NCI-H345 treated with DMSO at 0.1 percent for 48 hours (cell line): ENCODE data around the gene C22orf42.
"Not testable (repeated sequence)": the region's sequence is repeated elsewhere in the genome, so short reads cannot be mapped to it uniquely, and the experiment has no call there.

Experiments used
- DNase-seq: peaks from one replicate; lab custom pipeline; 2025; ENCODE audit not compliant: unreplicated experiment; lab: John Stamatoyannopoulos, UW

The C22orf42 gene

DNA sequence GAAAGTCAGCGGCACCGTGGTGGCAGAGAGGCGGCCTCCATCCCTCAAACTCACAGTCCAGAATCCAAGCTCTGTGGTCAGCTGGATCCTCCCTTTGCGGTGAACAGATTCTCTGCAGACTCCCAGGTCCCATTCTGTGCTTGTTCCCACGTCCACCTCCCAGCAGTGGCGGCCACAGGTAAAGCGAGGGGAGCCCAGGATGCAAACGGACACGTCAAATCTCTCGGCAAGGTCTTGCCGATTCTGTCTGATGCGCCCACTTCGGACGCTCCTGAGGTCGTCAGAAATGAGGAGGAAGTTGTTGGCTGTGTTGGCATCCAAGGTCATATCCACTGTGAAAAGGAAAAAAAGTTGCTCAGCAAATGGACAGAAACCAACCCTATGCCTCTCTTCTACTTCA is 31.9 kb upstream of the C22orf42 start:
- not testable (repeated sequence) for DNase-seq

DNA sequence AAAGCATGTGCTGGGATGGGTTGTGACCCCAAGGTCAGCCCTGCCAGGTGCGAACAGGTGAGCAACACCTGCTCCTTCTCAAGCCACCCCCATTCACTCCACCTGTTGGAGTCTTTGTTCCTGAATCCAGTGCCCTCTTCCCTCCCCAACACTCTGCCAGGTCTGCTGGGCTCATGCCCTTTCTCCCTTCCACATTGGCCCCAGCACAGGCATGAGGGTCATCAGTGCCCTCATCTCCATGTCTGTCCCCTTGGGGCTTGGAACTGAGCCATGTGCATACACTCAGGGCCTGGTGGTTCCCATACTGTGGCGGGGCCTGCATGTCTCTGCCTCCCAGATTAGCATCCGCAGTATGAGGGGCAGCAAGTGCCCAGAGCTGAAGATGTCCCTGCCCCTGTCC is 26.7 kb upstream of the C22orf42 start:
- DNase-seq, result no peak

DNA sequence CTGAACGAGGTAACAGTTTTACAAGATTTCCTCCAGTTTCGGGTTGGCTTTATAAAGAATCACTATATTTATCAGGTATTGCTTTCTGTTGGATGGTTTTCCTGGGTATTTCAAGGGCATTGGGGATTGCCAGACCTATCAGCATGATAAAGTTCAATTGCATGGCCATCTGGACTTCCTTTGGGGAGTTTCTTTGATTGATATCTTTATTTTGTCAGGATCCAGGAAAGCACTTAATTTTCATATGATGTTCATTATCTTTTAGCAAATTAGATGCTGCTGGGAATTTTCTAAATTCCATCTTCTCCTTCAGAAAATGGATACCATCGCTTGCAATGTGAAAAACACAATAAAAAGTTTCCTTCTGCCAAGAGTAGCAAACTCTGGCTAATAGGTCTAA is 24.5 kb upstream of the C22orf42 start:
- DNase-seq, result no peak

DNA sequence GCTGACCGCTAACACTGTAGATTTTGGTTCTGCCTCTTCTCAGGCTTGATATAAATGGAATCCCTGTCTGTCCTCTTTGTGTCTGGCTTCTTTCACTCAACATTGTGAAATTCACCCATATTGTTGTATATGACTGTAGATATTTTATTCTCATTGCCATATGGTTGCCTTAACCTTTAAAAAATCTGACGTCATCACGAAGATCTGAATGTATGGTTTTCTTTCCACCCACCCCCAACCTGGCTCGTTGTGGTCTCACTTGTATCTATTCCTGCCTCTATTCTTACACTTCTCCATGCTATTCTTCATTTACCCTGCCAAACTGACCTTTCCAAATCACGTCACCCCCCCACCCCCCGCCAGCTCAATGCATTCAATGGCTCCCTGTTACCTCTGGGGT is 21.9 kb upstream of the C22orf42 start:
- no peak for DNase-seq

DNA sequence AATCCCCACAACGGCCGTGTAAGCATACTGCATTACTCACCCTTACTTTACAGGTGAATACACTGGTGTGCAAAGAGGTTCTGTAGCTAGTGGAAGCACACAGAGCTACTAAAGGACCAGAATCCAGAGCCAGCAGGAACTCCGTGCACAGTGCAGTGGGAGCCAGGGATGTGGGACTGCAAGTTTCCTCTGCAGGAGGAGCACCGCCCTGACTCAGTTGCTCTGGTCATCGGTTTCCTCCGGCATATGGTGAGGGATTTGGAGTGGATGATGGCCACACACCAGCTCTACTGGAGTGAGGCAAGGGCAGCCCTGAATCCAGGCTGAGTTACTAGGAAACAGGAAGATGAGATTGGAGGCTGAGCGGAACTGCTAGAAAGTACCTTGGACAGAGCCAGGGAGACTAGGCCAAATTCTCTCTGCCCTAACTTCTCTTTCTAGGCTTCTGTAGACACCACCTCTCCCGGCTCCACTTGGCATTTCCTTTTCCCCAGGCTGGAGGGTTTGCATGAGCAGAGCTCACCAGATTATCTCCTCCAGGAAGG is 18.2 kb upstream of the C22orf42 start:
- no peak for DNase-seq

DNA sequence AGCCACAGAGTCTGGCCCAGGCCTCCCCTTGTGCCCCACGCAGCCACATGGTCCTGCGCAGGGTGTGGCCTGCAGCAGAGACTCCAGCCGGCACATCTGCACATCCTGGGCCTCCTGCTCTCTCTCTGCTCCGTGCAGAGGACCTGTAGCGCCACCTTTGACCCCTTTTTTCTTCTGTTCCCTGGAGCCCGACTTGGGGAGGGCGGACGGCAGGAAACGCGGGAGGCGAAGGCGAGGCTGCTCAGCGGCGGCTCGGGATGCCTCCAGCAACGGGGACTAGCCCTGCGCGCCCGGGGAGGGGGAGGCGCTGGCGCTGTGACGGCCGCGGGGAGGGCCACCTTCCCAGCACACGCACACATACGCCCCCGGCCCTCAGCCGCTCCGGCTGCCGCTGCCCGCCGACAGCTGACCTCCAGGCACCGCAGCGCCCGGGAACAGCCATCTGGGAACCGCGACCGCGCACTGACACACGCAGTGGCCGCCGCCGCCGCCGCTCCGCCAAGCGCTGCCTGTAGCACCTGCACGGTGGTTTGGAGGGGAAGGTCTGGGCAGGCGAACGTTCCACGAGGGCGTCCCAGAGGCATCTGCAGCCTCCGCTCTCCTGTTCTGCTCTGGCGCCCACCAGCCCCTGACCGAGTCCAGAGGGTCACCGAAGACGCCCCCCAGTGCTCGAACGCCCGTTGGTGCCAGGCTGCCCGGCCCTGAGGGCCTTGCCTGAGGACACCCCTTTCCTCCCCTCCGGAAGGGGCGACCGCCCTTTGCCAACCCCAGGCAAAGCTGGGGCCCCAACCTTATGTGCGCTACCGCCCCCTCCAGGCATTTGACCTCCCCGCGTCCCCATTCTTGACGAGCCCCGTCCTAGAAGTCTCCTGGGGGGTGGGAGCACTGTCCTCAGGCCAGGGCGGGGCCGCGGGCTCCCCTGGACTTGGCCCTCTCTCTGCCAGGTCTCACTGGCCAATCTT is 16.9 kb upstream of the C22orf42 start:
- no peak for DNase-seq

- DNase-seq, result no peak
Observed at GRCh38 chr22:32175115-32175514, 16.0 kb upstream of the C22orf42 start.

DNA sequence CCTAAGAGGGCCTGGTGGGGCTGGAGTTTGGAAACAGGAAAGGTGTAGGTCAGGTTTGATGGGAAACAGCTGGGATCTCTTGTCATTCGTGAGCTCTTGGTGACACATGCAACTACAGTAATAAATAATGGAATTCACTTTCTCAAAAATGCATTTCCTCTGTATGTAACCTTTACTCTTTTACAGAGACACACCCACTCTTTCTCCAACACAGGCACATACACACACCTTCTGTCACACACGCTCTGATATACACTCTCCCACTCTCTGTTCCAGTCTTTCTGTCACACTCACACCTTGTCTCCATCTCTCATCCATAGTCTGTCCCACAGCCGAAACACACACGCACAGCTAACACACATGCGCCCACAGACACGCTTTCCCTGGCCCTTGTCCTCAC is 6.6 kb upstream of the C22orf42 start:
- DNase-seq, result no peak

DNA sequence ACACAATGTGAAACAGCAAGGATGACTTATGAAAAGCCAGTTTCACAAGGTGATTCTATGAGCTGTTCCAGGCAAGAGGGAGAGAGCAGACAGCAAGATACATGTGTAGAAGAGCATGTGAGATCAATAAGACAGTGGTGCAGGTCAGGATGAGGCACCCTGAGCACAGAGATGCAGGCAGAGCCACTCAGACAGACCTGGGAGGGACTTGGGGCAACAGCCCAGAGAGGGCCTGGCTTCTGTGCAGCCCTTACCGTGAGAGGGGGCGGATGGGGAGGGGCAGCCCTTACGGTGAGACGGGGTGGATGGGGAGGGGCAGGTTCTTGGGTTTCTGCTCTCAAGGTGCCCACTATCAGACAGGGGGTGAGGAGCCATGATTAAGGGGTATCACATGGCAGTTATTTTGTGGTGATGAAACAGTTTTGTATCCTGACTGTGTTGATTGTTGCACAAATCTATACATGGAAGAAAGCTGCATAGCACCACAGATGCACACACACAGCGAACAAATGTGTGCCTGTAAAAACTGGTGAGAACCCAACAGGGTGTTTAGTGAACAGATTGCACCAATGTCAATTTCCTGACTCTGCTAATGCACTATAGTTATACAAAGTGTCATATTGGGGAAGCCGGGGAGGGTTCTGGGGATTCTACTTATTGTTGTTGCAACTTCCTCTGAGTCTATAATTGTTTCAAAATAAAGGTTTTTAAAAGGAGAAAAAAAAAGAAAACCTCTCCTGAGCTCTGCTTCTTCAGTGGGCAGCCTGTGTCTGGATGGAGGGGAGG is 5.2 kb upstream of the C22orf42 start:
- DNase-seq, result no peak

GRCh38 chr22:32160411-32160810 is 1.3 kb upstream of the C22orf42 start:
- not testable (repeated sequence) for DNase-seq

DNA sequence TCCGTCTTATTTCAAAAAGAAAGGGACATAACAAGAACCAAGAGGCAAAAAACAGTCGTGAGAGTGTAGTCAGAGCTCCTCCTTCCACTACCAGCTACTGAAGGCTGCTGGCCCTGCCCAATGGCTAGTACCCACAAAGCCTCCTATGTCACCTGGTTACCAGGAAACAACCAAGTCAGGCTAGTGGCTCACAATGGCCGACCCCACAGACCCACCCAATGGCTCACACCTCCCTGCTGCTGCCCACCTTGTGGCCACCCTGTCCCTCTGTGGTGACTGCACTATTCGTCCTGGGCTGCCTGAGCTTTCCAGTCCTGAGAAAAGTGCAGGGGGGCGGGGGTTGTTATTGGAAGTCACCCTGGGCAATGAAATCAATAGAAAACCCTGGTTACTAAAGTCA is 1.5 kb downstream of the C22orf42 start:
- not testable (repeated sequence) for DNase-seq

DNA sequence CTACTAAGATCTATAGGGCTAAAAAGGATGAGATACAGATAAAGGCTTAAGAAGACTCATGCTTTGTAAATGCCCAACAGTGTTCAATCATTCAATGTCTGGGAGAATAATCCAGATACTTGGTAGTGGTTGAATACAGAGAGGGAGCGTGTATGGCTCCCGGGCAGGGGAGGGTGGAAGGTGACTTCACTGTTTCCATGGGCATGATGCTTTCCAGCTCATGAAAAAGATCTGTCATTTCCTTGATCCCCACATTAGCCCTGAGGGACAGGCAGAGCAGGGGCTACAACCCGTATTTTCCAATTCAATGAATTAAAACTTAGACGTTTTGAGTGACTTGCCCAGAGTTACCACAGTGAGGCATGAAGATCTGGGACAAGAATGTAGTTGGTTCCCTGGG is 4.4 kb downstream of the C22orf42 start:
- DNase-seq, result not testable (repeated sequence)

DNA sequence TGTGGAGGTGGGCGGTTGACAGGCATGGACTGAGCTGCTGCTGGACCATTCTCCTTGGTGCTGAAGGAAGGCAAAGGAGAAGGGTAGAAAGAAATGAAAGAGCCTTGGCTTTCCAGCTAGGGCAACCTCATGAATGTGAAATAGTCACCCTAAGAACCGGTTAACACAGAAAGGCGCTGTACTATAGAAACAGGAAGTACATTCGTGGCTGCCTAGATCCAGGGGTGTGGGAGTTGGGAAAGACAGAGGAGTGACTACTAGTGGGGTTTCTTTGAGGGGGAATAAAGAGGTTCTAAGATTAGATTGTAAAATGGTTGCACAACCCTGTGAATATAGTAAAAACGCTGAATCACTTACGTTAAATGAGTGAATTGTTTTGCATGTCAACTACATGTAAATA is 7.5 kb downstream of the C22orf42 start:
- not testable (repeated sequence) for DNase-seq

DNA sequence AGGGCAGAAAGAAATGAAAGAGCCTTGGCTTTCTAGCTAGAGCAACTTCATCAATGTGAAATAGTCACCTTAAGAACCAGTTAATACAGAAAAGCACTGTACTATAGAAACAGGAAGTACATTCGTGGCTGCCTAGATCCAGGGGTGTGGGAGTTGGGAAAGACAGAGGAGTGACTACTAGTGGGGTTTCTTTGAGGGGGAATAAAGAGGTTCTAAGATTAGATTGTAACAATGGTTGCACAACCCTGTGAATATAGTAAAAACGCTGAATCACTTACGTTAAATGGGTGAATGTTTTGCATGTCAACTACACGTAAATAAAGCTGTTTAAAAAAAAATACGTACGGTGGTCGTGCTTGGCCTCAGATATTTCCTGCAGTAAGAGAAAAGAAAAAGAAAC is 8.5 kb downstream of the C22orf42 start:
- not testable (repeated sequence) for DNase-seq

DNA sequence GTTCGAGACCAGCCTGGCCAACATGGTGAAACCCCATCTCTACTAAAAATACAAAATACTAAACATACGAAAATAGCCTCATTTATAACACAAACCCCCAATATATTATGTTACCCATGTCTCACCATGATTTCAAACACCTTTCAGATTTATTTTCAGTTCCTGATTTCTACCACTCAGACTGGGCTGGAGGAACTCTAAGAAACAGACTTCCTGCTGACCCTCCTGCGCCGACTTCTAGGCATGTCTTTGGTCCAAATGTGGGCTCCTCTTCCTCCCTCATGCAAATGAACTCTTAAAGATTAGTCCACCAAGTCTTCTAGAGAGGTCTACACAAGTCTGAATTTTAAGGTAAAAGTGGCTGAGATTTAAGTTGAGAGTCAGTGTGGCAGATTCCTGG is 10.7 kb downstream of the C22orf42 start:
- not testable (repeated sequence) for DNase-seq

DNA sequence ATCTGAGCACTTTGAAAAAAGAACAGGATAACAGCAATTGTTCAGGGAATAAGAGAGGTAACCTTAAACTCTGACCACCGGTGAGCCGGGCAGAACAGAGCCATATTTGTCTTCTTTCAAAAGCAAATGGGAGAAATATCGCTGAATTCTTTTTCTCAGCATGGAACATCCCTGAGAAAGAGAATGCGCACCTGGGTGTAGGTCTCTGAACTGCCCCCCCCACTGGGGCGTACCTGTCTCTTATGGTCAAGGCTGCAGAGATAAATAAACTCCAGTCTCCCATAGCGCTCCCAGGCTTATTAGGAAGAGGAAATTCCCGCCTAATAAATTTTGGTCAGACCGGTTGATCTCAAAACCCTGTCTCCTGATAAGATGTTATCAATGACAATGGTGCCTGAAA is 12.0 kb downstream of the C22orf42 start:
- DNase-seq, result not testable (repeated sequence)

DNA sequence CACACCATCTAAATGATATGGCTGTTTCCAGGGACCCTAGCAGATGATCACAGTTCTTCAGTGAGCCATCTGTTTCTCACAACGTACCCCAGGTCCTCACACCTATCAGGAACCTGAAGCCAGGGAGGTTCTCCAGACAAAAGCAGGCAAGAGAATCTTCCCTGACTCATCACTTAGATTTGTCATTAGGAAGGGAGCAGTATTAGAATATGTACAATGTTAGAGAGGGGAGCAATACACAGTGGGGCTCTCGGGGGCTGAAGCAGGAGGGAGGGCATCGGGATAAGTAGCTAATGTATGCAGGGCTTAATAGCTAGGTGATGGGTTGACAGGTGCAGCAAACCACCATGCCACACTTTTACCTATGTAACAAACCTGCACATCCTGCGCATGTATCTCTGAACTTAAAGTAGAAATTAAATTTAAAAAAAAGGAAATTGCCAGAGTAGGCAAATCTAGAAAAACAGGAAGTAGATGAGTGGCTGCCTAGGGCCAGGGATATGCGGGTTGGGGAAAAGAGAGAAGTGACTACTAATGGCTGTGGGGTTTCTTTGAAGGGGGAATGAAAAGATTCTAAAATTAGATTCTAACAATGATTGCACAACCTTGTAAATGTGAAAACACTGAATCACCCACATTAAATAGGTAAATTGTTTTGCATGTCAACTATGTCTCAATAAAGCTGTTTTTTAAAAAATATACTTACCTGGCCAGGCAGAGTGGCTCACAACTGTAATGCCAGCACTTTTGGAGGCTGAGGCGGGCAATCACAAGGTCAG is 14.4 kb downstream of the C22orf42 start:
- no peak for DNase-seq

DNA sequence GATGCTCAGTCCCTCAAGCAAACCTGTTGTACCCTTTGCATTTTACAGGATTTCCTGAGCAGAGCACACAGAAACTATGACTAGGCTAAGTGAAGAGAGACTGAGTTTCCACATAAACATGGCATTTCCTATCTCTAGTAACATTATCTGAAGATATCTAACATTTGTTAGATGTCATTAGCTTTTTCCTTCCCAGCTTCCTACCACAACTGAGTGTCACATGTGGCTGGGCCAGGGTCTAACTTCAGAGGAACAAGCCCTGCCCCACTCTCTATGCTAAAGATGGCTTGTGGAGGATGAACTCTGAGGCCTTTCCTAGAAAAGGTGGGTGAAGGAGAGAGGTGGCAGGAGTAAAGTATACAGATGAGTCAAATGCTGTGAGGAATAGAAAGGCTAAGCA is 16.5 kb downstream of the C22orf42 start:
- no peak for DNase-seq

DNA sequence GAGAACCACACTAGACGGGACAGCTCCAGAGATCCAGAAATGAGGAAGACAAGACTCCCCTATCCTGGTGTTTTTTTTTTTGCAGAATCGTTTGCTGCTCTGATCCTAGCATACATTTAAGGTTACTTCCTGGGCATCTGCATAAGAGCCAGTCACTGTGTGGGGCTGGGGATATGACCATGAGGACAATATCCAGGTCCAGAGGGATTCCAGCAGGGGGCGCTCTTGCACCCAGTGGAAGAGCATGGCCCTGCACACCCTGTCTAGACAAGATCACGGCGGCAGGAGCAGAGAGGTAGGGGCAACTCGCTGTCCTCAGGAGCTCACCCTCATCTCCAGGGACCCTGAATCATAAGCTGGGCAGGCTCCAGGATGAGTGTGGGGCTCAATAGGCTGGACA is 18.4 kb downstream of the C22orf42 start:
- DNase-seq, result not testable (repeated sequence)

DNA sequence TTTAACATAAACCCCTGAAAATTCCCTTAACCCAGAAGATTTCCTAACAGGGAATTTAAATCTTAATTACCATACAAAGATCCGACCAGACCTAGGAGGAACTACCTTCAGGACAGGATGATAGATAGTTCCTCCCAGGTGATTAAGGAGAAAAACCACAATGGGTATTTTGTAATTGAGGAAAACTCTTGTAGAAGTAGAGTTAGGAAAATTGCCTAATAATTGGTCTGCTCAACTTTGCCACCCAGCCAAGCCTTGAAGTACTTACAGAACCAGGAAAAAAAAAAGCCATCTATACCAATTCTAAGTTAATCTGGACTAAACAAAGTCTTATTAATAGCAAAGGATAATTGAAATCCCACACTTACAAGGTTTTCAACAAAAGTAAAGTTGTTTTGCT is 20.5 kb downstream of the C22orf42 start:
- not testable (repeated sequence) for DNase-seq
